ENCODE measurements around the gene LYZL6. TPM values are rescaled to one million over a fixed set of nuclear protein-coding genes. Genes with fewer than 3 reads are reported as not detected.

Gene LYZL6
- total and polyA plus RNA-seq, 12 donors = not detected

GRCh38 chr17:35918665-35919064 lies 24.8 kb downstream of the LYZL6 start:
- peaks cover 0 to 8% (median 0%) of the 10 kb centered on the region in 9 donors for H3K4me1 ChIP-seq
- H3K36me3 ChIP-seq = no peaks in the 10 kb centered on the region
- DNase-seq (no peak), ATAC-seq (no peak)
- no peak overlapping the region for H3K27ac ChIP-seq
- no peak for TF ChIP-seq CTCF (IDR thresholded peaks at IDR 0.05)
- intact Hi-C loops (cut with DNase I) = loop anchor here in 1 of 10 donors (5.0 kb wide), 1 partner anchor 1231 kb away; no protein-coding TSS in a partner anchor
- WGBS, 2 donors = 60 to 68% methylated on average over 3 of the region's 3 CpGs
- H3K27me3 ChIP-seq = peaks cover 0 to 11% (median 0%) of the 10 kb centered on the region in 7 donors
- no peaks in the 10 kb centered on the region for H3K9me3 ChIP-seq
- no peak overlapping the region for H3K4me3 ChIP-seq

GRCh38 chr17:35917519-35918213 lies 25.8 kb downstream of the LYZL6 start:
- WGBS, 2 donors = 95 to 96% methylated on average over 29 of the region's 29 CpGs
- intact Hi-C loops (cut with DNase I) = loop anchor here in 1 of 10 donors (5.0 kb wide), 1 partner anchor 1230 kb away; no protein-coding TSS in a partner anchor
- ATAC-seq = no peak

GRCh38 chr17:35915153-35915964 lies 28.2 kb downstream of the LYZL6 start:
- ATAC-seq (no peak), DNase-seq (no peak)
- no peaks in the 10 kb centered on the region for H3K9me3 ChIP-seq
- H3K27me3 ChIP-seq = no peaks in the 10 kb centered on the region
- H3K4me1 ChIP-seq = peaks cover 0 to 8% (median 0%) of the 10 kb centered on the region in 9 donors
- 83 to 84% methylated on average over 3 of the region's 3 CpGs for WGBS, 2 donors
- H3K27ac ChIP-seq = no peak overlapping the region
- H3K4me3 ChIP-seq = no peak overlapping the region
- no peaks in the 10 kb centered on the region for H3K36me3 ChIP-seq
- intact Hi-C loops (cut with DNase I) = loop anchor here in 1 of 10 donors (5.0 kb wide), 1 partner anchor 1228 kb away; no protein-coding TSS in a partner anchor
- TF ChIP-seq CTCF (IDR thresholded peaks at IDR 0.05) = no peak

More at GRCh38 chr17:35917519-35918213, 25.8 kb downstream of the LYZL6 start:
- Histone ChIP-seq H3K36me3 (no peaks in the 10 kb centered on the region), H3K27me3 (peaks cover 0 to 2% (median 0%) of the 10 kb centered on the region in 7 donors), H3K9me3 (no peaks in the 10 kb centered on the region), H3K4me1 (peaks cover 0 to 8% (median 0%) of the 10 kb centered on the region in 9 donors), H3K4me3 (no peak overlapping the region), H3K27ac (no peak overlapping the region)
- DNase-seq = no peak
- no peak for TF ChIP-seq CTCF (IDR thresholded peaks at IDR 0.05)

- Histone ChIP-seq H3K27me3 (no peaks in the 10 kb centered on the region), H3K4me1 (peaks cover 0 to 8% (median 0%) of the 10 kb centered on the region in 9 donors), H3K27ac (no peak overlapping the region), H3K36me3 (no peaks in the 10 kb centered on the region), H3K4me3 (no peak overlapping the region), H3K9me3 (no peaks in the 10 kb centered on the region)
- DNase-seq (no peak), ATAC-seq (no peak)
- no peak for TF ChIP-seq CTCF (IDR thresholded peaks at IDR 0.05)
- intact Hi-C loops (cut with DNase I) = no loop called here
- 89 to 91% methylated on average over 1 of the region's 1 CpG for WGBS, 2 donors
These were observed 29.2 kb downstream of the LYZL6 start for GRCh38 chr17:35914354-35914753.

Measured in heart right ventricle (tissue), 16 donors.